NCI-H524 treated with DMSO at 0.1 percent for 48 hours (cell line): ENCODE measurements around the gene SNX4.

ENCODE experiments used
- DNase-seq: peaks from one replicate; lab custom pipeline; 2025; lab: John Stamatoyannopoulos, UW

The SNX4 gene

DNA sequence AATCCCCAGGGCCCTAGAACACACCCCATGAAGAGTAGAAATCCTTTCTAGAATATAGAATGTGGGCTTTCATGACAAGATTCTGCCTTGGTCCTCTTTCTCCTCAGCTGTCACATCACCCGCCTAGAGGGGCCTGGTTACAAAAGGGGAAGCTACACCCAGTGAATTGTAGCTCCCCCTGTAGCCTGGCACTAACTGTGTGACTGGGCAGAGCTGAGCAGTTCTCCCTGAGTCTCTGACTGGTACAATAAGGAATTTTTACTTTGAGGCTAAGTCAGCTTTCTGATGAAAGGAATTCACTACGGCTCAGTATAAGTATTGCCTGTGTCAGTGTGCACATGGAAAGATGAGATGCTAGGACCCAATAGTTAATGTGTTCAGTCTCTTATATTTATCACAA is 116.2 kb downstream of the SNX4 start:
- DNase-seq = no peak

GRCh38 chr3:125402639-125403038 is 117.4 kb downstream of the SNX4 start:
- no peak for DNase-seq

DNA sequence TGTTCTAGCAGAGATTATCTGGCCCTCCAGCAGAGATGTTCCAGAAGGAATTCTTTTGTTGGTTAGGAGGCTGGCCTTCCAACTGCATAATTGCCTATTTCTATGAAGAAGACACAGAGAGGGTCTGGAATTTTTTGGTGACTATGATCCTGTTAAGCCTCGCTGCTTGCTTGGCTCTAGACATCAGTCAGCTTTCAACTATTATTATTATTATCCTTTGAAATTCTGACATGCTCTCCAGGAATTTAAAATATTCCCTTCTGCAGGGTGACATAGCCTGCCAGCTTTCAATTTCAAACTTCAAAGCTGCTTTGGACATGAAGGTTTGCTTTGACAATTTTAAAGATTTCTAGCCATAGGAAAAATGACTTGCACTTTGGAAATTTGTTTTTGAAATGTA is 118.6 kb downstream of the SNX4 start:
- no peak for DNase-seq

GRCh38 chr3:125398952-125399351 is 121.0 kb downstream of the SNX4 start:
- no peak for DNase-seq
